Upper lobe of left lung (tissue), 6 donors: Measurements from ENCODE around the gene EIF4G2. TPM values are rescaled to one million over a fixed set of nuclear protein-coding genes. Genes with fewer than 3 reads are reported as not detected.

Source experiments
- ATAC-seq, 2 donors: fragments of 200-7000 bp; cut with Tn5 transposase; one replicate each; pipeline ENCODE4 v1.9.1; 2022; ENCODE audit warnings: mild to moderate bottlenecking in 2 of 2, moderate library complexity in 2 of 2; ENCODE audit not compliant: low FRiP score in 2 of 2
- DNase-seq, 2 donors: peaks; one replicate each; pipeline ENCODE4 v3.0.0-alpha.2; 2019 to 2020
- H3K27ac ChIP-seq, 4 donors: fragments of 200-600 bp; sonication (generic); one replicate each; pipeline ENCODE4 v1.5.1; 2016 to 2019
- H3K27me3 ChIP-seq, 4 donors: fragments of 200-600 bp; sonication (generic); one replicate each; pipeline ENCODE4 v1.5.1; 2017 to 2019
- H3K36me3 ChIP-seq, 4 donors: fragments of 200-600 bp; sonication (generic); one replicate each; pipeline ENCODE4 v1.5.1; 2016 to 2019
- H3K4me1 ChIP-seq, 4 donors: fragments of 200-600 bp; sonication (generic); one replicate each; pipeline ENCODE4 v1.5.1; 2018 to 2019
- H3K4me3 ChIP-seq, 4 donors: fragments of 200-600 bp; sonication (generic); one replicate each; pipeline ENCODE4 v1.5.1; 2017 to 2019; ENCODE audit warnings: mild to moderate bottlenecking in 2 of 4, moderate library complexity in 1 of 4
- H3K9me3 ChIP-seq, 4 donors: fragments of 200-600 bp; sonication (generic); one replicate each; pipeline ENCODE4 v1.5.1; 2018 to 2019
- CTCF ChIP-seq, 6 experiments: fragments of 450-650 bp in 4 of 6; fragments of 200-600 bp in 2 of 6; sonication (generic) in 2 of 6; IDR thresholded peaks; one replicate each; pipeline ENCODE4 v1.5.1; 2016 to 2019; ENCODE audit warnings: antibody characterized with exemption in 6 of 6
- EP300 ChIP-seq, 4 donors: sonication (generic); formaldehyde crosslinking; IDR thresholded peaks; one replicate each; pipeline ENCODE4 v1.5.1; 2017; ENCODE audit warnings: antibody characterized with exemption in 4 of 4, control low read depth in 2 of 4
- POLR2A ChIP-seq, 4 donors: fragments of 450-650 bp; IDR thresholded peaks; one replicate each; pipeline ENCODE4 v1.5.1; 2016 to 2017; ENCODE audit warnings: antibody characterized with exemption in 4 of 4, mild to moderate bottlenecking in 2 of 4
- POLR2AphosphoS5 ChIP-seq, 2 donors: sonication (generic); formaldehyde crosslinking; IDR thresholded peaks; one replicate each; pipeline ENCODE4 v1.5.1; 2017; ENCODE audit warnings: antibody characterized with exemption in 2 of 2
- WGBS, 2 donors: methylation state at CpG; one replicate each; pipeline ENCODE4 v1.1.5; 2017 to 2018; 5-methylcytosine and 5-hydroxymethylcytosine counted together
- total RNA-seq, 6 donors: library from RNA; depleted of rRNA in 4 of 6; stranded (reverse); fragments of >200 nt in 4 of 6; gene quantifications; one replicate each; pipeline versions ENCODE4 v1.1.0 to v1.2.1, GENCODE V29; 2016 to 2021
- donor health status: DM: no; HTN: no; CAD: no; lungs with moderate emphysema.
- donor health status: DM: no; HTN: yes; CAD: no; lungs with severe emphysema.

EIF4G2 gene
- total RNA-seq, 6 donors from 2014 or later, result 249 to 1,049 (median 632) TPM

GRCh38 chr11:10855295-10855694, 46.6 kb upstream of the EIF4G2 start:
- Histone ChIP-seq H3K4me1 (peaks cover 7 to 30% (median 24%) of the 10 kb centered on the region in 4 donors), H3K27ac (no peak overlapping the region), H3K27me3 (no peaks in the 10 kb centered on the region), H3K9me3 (no peaks in the 10 kb centered on the region), H3K36me3 (peaks cover 14 to 44% (median 17%) of the 10 kb centered on the region in 4 donors), H3K4me3 (no peak overlapping the region)
- no peak for ATAC-seq
- no peak for DNase-seq
- 96 to 98% methylated on average over 2 of the region's 2 CpGs for WGBS, 2 donors
- TF ChIP-seq EP300 (IDR thresholded peaks at IDR 0.05), result no peak

- ATAC-seq (peak in 1 of 2 donors; percentile 69), DNase-seq (no peak)
- Histone ChIP-seq H3K36me3 (peaks cover 0 to 17% (median 6%) of the 10 kb centered on the region in 4 donors), H3K27me3 (no peaks in the 10 kb centered on the region), H3K27ac (peak overlapping the region in 3 of 4 donors; percentile 3 to 45 (median 18)), H3K4me1 (peaks cover 0 to 12% (median 4%) of the 10 kb centered on the region in 4 donors), H3K4me3 (no peak overlapping the region), H3K9me3 (no peaks in the 10 kb centered on the region)
- 68 to 79% methylated on average over 3 of the region's 3 CpGs for WGBS, 2 donors
- TF ChIP-seq POLR2A (IDR thresholded peaks at IDR 0.05), result no peak
- TF ChIP-seq CTCF (IDR thresholded peaks at IDR 0.05), result no peak
- TF ChIP-seq POLR2AphosphoS5 (IDR thresholded peaks at IDR 0.05), result no peak
- no peak for TF ChIP-seq EP300 (IDR thresholded peaks at IDR 0.05)
Measured at GRCh38 chr11:10847960-10848860, 39.5 kb upstream of the EIF4G2 start.

- no peak for ATAC-seq
- Histone ChIP-seq H3K4me3 (no peak overlapping the region), H3K27me3 (no peaks in the 10 kb centered on the region), H3K4me1 (peaks cover 0 to 18% (median 5%) of the 10 kb centered on the region in 4 donors), H3K9me3 (no peaks in the 10 kb centered on the region), H3K36me3 (peaks cover 0 to 1% (median 0%) of the 10 kb centered on the region in 4 donors), H3K27ac (no peak overlapping the region)
- TF ChIP-seq POLR2AphosphoS5 (IDR thresholded peaks at IDR 0.05) (no peak), CTCF (IDR thresholded peaks at IDR 0.05) (no peak), EP300 (IDR thresholded peaks at IDR 0.05) (no peak), POLR2A (IDR thresholded peaks at IDR 0.05) (no peak)
- no peak for DNase-seq
Measured at GRCh38 chr11:10846660-10847059, 37.9 kb upstream of the EIF4G2 start.

- Histone ChIP-seq H3K9me3 (no peaks in the 10 kb centered on the region), H3K27me3 (no peaks in the 10 kb centered on the region), H3K27ac (no peak overlapping the region), H3K4me1 (peaks cover 0 to 18% (median 8%) of the 10 kb centered on the region in 4 donors), H3K4me3 (no peak overlapping the region), H3K36me3 (no peaks in the 10 kb centered on the region)
- 84 to 88% methylated on average over 2 of the region's 2 CpGs for WGBS, 2 donors
- TF ChIP-seq EP300 (IDR thresholded peaks at IDR 0.05), result no peak
- TF ChIP-seq POLR2AphosphoS5 (IDR thresholded peaks at IDR 0.05), result no peak
- TF ChIP-seq POLR2A (IDR thresholded peaks at IDR 0.05), result no peak
- no peak for TF ChIP-seq CTCF (IDR thresholded peaks at IDR 0.05)
- ATAC-seq, result no peak
- DNase-seq, result no peak
Measured at GRCh38 chr11:10845589-10845988, 36.9 kb upstream of the EIF4G2 start.

- H3K9me3 ChIP-seq, result no peaks in the 10 kb centered on the region
- no peaks in the 10 kb centered on the region for H3K27me3 ChIP-seq
- ATAC-seq (no peak), DNase-seq (no peak)
- H3K4me3 ChIP-seq, result no peak overlapping the region
- TF ChIP-seq POLR2AphosphoS5 (IDR thresholded peaks at IDR 0.05) (no peak), POLR2A (IDR thresholded peaks at IDR 0.05) (no peak), CTCF (IDR thresholded peaks at IDR 0.05) (no peak), EP300 (IDR thresholded peaks at IDR 0.05) (no peak)
- no peaks in the 10 kb centered on the region for H3K36me3 ChIP-seq
- H3K27ac ChIP-seq, result peak overlapping the region in 3 of 4 donors; percentile 17 to 33 (median 17)
- H3K4me1 ChIP-seq, result peaks cover 0 to 18% (median 8%) of the 10 kb centered on the region in 4 donors
Measured at GRCh38 chr11:10844796-10845195, 36.1 kb upstream of the EIF4G2 start.
